ENCODE measurements around the gene FOXP1.

FOXP1 gene

GRCh38 chr3:71087143-71088018, 496.1 kb downstream of the FOXP1 start:
- no peak for DNase-seq

- no peak for DNase-seq
These were observed 496.8 kb downstream of the FOXP1 start for GRCh38 chr3:71086777-71087142.

DNA sequence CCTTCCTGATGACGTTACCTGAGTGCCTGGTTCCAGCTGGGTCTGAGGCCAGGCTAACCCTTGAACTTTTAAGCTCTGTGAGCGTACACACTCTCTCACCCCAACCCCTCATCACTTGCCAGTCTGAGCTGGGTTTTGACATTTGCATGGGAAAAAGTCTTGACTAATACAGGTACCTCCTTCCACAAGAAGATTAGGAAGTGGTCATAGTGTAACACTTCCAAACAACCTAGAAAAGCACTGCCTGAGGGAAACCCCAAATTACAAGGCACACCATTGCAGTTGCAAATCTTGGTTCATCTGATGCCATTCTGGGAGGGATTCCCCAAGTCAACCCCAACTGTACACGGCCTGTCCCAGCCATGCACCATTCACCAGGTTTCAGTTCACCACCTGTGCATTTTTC, 499.8 kb downstream of the FOXP1 start:
- no peak for DNase-seq

DNA sequence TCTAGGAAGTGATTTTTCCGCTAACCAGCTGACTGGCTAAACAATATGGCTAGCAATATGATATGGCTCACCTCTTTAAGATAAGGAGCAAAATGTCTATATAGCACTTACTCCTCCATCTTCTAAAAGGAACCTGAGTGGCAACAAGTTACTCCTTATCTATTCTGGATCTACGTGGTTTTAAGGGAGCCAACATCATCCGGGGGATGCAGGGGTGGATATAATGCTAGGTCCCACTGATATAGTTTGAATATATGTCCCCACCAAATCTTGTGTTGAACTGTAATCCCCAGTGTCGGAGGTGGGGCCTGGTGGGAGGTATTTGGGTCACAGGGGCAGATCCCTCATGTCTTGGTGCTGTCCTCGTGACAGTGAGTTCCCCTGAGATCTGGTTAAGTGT, 500.7 kb downstream of the FOXP1 start:
- DNase-seq = no peak

DNA sequence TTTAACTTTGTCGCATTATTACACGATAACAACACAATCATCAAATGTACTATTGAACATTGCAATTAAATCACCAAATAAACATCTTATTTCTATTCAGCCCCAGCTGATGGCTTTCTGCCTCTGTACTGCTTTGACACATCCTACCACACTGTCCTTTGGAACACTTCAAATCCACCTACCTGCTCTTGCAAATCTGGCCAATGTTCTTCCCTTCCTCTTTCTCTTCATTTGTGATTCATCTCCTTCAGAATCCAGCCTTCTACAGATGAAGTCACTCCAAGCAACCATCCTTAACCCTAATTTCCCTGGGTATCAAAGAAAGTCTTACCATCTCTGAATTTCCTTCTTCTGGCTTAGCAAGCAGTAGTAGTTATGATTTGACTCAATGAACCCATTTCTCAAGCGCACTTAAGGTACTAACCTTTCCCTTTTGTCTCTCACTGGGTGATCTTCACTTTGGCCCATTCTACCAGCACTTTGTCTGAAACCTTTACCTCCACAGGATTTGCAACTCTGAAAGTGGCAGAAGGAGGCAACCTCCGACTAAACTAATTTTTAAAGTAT, 502.9 kb downstream of the FOXP1 start:
- no peak for DNase-seq

DNA sequence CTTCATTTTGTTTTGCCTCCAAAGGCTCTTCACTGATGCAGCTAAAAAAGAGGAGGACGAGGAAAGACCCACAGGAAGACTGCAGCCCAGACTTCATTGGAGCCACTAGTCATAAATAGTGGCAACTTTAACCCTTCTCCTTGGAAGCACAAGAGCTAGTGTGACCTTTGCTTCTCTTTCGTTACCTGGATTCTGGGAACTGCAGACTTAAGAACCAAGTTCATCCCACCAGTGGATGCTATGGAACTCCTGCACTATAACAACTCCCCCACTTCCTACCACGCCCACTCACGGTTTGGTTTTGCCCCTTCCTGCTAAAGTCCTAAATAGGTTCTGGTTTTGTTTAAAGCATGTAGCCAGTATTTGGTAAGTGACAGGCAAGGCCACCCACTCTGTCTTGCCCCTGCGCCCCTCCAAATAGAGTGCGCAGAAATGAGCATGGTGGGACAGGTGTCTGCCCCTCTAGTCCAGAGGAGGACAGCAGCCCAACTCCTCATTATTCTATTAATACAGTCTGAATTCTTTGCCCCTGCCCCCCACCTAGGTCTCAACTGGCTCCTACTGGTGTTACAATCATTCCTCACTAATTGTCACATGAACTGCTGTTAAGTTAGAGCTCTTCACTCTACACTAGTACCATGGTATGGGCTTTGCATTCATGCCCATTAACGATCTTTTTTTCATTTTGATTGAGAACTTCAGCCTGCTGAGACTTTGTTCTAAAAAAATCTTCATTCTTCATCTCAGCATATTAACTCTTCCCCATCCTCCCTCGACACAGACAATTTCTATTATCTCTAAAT, 504.6 kb downstream of the FOXP1 start:
- DNase-seq = no peak

GRCh38 chr3:71078199-71078598, 505.3 kb downstream of the FOXP1 start:
- no peak for DNase-seq

- no peak for DNase-seq
These were observed 506.5 kb downstream of the FOXP1 start for GRCh38 chr3:71077070-71077469.

DNA sequence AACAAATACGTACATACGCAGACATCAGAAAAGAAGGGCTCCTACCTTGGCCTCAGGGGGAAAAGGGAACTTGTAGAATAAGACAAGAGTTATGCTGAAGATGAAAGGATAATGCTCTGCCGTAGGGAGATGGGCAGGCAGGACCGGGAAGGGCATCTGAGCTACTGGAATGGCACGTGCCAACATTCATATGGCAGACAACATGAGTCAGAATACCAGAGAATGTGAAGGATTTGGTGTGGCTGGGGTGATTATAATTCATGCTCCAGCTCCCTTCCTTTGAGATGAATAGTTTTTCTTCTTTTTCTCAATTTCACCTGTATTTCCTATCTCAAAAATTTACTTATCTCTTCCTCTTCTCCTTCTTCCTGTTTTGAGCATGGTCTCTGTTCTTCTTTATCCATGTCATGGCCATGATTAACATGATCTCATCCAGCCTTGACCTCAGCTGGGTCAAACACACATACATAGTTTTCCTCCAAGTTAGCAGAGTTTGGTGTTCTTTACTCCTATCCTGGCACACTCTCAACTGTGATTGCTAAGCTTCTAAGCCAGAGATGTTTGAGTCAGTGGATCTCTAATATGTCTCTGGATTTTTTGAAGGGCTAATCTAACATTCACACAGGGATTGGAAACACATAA, 507.0 kb downstream of the FOXP1 start:
- no peak for DNase-seq

DNA sequence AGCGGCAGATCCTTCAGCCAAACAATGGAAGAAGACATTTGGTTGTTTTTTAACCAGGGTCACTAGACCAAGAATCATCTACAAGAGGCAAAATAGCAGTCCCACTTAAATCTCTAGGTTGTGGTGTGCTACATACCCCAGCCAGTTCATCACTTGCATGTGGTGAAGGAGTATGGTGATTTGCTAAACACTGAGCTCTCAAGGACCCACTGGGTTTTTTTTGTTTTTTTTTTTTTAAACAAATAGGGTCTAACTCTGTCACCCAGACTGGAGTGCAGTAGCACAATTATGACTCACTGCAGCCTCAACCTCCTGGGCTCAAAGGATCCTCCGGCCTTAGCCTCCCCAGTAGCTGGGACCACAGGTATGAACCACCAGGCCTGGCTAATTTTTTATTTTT, 508.0 kb downstream of the FOXP1 start:
- no peak for DNase-seq

- no peak for DNase-seq
These were observed 509.1 kb downstream of the FOXP1 start for GRCh38 chr3:71074423-71074822.

GRCh38 chr3:71072986-71073385, 510.5 kb downstream of the FOXP1 start:
- DNase-seq = no peak

GRCh38 chr3:71072287-71072686, 511.2 kb downstream of the FOXP1 start:
- no peak for DNase-seq

DNA sequence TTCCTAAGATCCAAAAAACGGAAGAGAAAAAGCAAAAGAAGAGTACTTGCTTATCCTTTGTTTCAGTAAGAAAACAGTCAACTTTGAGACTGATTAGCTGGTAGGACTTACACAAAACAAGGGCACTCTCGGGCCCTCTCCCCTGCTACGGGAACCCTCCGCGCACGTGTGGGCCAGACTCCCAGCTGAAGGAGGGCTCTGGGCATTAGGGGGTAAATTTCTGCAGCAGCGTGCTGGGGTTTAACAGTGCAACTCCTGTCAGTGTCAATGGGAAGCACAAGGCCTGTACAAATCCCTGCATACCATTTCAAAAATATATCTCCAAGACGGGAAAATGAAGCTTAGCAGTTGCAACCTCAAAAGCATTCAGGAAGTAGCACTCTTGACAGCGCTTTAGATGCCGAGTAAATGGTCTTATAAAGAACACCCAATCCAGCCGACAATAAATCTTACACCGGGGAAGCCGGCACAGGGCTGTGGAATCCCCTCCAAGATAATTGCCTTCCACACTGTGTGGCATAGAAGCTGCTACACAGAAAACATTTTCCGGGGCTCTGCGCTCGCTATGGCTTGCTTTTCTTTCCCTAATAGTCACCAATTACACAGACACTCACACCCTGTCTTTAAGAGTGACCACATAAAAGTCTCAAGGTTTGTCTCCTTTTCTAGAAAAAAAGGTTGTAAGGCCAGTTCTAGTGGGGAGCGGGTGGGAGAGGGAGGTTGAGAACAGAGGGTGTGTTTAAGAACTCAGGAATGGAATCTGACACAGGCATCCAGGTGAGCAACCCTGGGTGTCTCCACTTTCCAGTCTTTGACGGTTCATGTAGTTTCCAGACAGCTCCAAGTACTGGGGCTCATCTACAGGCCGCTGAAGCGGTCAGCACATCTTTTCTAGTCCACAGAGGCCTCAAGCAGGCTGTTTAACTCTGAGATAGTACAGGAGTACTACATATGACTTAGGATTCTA, 512.7 kb downstream of the FOXP1 start:
- no peak for DNase-seq

GRCh38 chr3:71069797-71070196, 513.7 kb downstream of the FOXP1 start:
- peak; percentile 48 for DNase-seq

- peak; percentile 35 for DNase-seq
These were observed 515.4 kb downstream of the FOXP1 start for GRCh38 chr3:71067977-71068654.

GRCh38 chr3:71066849-71067261, 516.7 kb downstream of the FOXP1 start:
- DNase-seq = peak; percentile 76

DNA sequence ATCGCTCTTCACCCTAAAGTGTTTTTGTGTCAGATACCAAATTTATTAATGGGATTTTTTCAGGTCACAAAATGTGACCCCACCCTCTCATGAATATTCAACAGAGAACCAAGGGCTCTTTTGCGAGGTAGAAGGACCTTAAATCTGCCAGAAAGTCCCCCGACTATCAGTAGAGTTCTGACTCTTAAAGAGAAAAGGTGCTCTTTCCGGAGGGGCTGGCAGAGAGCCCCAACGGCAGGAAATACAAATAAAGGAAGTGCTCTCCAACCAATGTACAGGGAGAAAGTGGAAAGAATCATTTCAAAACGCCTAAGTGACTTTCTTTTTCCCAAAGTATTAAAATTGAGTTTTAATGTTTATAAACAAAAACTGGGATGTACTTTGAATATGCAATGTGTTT, 517.2 kb downstream of the FOXP1 start:
- peak; percentile 76 for DNase-seq

GRCh38 chr3:71065764-71066013, 517.8 kb downstream of the FOXP1 start:
- DNase-seq = no peak

DNA sequence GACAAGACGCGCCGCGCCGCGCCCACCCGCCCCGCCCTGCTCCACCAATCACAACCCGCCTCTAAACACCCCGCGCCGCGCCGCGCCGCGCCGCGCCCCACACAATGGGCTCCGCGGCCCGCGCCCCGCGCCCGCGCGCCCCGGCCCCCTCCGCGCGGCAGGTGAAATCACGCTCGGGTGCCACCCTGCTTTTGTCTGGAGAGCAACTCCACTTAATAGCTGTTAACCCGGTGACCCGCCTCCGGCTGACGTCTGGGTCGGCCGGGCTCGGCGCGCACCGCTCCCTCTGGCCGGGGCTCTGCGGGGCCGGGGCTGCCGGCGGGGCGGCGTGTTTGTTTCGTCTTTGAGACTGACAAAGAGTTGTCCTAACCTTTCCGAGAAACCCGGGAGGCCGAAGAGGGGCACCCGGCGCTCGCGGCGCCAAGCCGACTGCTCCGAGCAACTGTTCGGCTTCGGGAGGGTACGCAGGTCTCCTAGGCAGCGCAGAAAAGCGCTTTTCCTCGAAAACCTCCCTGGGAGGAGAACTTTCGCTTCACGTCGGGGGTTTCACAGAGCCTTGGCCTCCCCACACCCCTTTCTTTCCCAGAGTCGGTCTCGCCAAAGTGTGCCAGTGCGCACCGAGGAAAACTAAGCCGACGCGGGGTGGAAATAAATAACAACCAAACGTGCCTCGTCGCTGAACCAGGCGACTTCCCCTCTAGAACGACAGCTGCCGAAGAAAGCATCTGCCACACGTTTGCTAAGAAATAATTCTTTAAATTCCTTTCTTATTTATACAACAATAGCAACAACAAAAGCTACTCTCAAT, 518.4 kb downstream of the FOXP1 start:
- DNase-seq = peak; percentile 18

Data from GF-D8 (cell line).